Cardiac muscle cell (in vitro differentiated cells and primary cell): ENCODE measurements around the gene KRT73. TPM values are rescaled to one million over a fixed set of nuclear protein-coding genes. Genes with fewer than 3 reads are reported as not detected.

ENCODE experiments used
- DNase-seq, 2 donors: peaks; one replicate each; pipeline versions ENCODE4 v3.0.0 to v3.0.0-alpha.2; 2010 to 2017; ENCODE audit warnings: low read depth in 1 of 2, low spot score in 1 of 2
- H3K27ac ChIP-seq: fragments of 200-600 bp; sonication (generic); 2 replicates; pipeline ENCODE4 v1.5.1; 2016
- H3K27me3 ChIP-seq: fragments of 200-600 bp; sonication (generic); 2 replicates; pipeline ENCODE4 v1.6.0; 2016; ENCODE audit warnings: control low read depth
- H3K36me3 ChIP-seq: fragments of 200-600 bp; sonication (generic); 2 replicates; pipeline ENCODE4 v1.5.1; 2016; ENCODE audit warnings: control low read depth
- H3K4me1 ChIP-seq: fragments of 200-600 bp; sonication (generic); 2 replicates; pipeline ENCODE4 v1.8.1; 2017; ENCODE audit warnings: low read depth, mild to moderate bottlenecking, mixed run types
- H3K4me3 ChIP-seq: fragments of 200-600 bp; sonication (generic); 2 replicates; pipeline ENCODE4 v1.5.1; 2016; ENCODE audit warnings: mild to moderate bottlenecking
- H3K9me3 ChIP-seq: fragments of 200-600 bp; sonication (generic); 2 replicates; pipeline ENCODE4 v1.5.1; 2017; ENCODE audit warnings: low read depth, mild to moderate bottlenecking, control low read depth
- polyA plus RNA-seq: library from polyadenylated mRNA; unstranded; fragments of >200 nt; fragmentation: Nextera tagmentation; extraction: Ambion mirVana; gene quantifications from 2 replicates; pipeline ENCODE4 v1.2.1, GENCODE V29; 2016
- total RNA-seq: library from RNA; depleted of rRNA; stranded (reverse); fragments of >200 nt; gene quantifications from 2 replicates; pipeline ENCODE4 v1.2.3, GENCODE V29; 2016
- TF ChIP-seq, protein P1 (sequence below): IDR thresholded peaks from 2 replicates; pipeline ENCODE4 v1.5.1; 2012; ENCODE audit warnings: low read depth, mild to moderate bottlenecking, low read length

The KRT73 gene
- total RNA-seq, result not detected in 2 replicates
- not detected in 2 replicates for polyA plus RNA-seq

DNA sequence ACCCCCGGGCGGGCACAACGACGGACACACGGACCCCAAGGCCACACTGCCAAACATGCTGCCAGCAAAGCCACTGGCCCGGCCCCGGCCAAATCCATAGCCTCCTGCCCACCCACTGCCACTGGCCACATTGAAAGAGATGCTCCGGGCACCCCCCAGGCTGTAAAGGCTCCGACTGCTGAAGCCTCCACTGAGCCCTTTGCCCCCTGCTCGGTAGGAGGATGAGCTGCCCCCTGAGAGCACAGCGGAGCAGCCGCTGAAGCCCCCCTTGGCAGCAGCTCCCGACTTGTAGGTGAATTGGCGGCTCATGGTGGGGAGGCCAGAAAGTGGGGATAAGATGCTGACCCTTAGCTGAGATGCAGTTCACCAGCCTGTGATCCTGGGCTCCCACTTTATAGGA lies at the start of gene KRT73:
Gene KRT73 (minus strand): TSS at position 344 of the 400 bp plus-strand sequence. CDS start 35 bp downstream, at position 309.
- Histone ChIP-seq H3K4me1 (no peaks in the 10 kb centered on the region), H3K36me3 (no peaks in the 10 kb centered on the region), H3K27ac (no peak within 1 kb of the TSS), H3K27me3 (peaks cover 36% of the 10 kb centered on the region), H3K4me3 (no peak within 1 kb of the TSS), H3K9me3 (no peaks in the 10 kb centered on the region)
- TF ChIP-seq, protein P1, sequence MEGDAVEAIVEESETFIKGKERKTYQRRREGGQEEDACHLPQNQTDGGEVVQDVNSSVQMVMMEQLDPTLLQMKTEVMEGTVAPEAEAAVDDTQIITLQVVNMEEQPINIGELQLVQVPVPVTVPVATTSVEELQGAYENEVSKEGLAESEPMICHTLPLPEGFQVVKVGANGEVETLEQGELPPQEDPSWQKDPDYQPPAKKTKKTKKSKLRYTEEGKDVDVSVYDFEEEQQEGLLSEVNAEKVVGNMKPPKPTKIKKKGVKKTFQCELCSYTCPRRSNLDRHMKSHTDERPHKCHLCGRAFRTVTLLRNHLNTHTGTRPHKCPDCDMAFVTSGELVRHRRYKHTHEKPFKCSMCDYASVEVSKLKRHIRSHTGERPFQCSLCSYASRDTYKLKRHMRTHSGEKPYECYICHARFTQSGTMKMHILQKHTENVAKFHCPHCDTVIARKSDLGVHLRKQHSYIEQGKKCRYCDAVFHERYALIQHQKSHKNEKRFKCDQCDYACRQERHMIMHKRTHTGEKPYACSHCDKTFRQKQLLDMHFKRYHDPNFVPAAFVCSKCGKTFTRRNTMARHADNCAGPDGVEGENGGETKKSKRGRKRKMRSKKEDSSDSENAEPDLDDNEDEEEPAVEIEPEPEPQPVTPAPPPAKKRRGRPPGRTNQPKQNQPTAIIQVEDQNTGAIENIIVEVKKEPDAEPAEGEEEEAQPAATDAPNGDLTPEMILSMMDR, result no peak
- no peak for DNase-seq

DNA sequence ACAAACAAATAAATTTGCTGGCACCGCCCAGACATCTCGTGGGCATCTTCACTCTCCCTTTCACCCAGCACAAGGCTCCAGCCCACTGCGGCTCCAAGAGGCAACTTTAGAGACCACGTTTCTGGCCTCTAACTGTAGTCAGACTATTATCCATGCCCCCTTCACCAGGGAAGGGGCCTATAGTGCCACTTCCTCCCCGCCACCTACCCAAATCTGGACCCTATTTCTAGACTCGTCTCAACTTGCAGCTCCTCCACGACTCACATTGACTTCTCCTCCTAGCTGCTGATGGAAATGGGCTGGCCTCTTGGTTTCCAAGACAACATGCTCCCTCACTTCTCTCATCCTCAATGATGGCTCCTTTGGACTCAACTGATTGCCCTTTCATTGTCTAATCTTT lies 49.6 kb upstream of the KRT73 start:
- H3K27me3 ChIP-seq, result peaks cover 32% of the 10 kb centered on the region
- no peak overlapping the region for H3K27ac ChIP-seq
- DNase-seq, result no peak
- TF ChIP-seq, protein P1, result no peak
- H3K36me3 ChIP-seq, result no peaks in the 10 kb centered on the region
- no peaks in the 10 kb centered on the region for H3K4me1 ChIP-seq
- H3K9me3 ChIP-seq, result no peaks in the 10 kb centered on the region
- H3K4me3 ChIP-seq, result no peak overlapping the region

DNA sequence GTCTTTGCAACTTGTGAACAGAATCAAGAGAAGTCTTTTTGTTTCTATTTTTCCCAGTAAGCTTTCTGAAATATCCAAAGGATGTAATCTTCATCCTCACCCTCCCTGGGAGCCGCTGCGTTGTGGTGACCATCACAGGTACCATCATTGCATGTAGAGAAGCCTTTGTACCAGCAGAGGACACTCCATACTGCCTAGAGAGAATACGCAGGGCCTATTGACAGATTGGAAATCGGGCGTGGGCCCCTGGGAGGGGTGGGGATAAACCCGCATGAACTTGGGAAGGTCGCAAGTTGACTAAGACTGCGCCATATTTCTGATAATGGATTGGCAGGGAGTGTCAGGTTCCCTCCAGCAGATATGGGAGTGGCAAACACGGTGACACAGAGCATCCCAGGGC lies 49.1 kb upstream of the KRT73 start:
- no peak for DNase-seq
- H3K27me3 ChIP-seq, result peaks cover 32% of the 10 kb centered on the region

DNA sequence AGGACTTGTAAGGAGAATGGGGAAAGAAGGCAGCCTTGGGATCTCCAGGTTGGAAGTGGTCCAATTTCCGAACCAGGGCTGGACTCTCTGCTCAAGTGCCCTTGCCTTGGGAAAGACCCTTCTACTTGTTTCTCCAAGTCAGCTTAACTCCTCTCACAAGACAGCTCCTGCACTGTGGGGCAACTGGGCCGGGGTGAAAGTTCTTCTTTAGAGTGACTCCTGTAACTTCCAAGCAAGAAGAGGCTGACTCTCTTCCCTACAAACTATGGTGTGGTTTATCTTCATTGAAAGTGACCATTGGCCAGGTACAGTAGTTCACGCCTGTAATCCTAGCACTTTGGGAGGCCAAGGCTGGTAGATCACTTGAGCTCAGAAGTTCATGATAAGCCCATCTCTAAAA lies 48.1 kb upstream of the KRT73 start:
- no peaks in the 10 kb centered on the region for H3K4me1 ChIP-seq
- no peak overlapping the region for H3K27ac ChIP-seq
- H3K4me3 ChIP-seq, result no peak overlapping the region
- TF ChIP-seq, protein P1, result no peak
- DNase-seq, result no peak
- H3K9me3 ChIP-seq, result no peaks in the 10 kb centered on the region
- H3K36me3 ChIP-seq, result no peaks in the 10 kb centered on the region
- peaks cover 30% of the 10 kb centered on the region for H3K27me3 ChIP-seq

More for the DNA sequence above, 49.1 kb upstream of the KRT73 start:
- H3K4me1 ChIP-seq, result no peaks in the 10 kb centered on the region
- TF ChIP-seq, protein P1, result peak; percentile 29
- no peak overlapping the region for H3K27ac ChIP-seq
- no peaks in the 10 kb centered on the region for H3K36me3 ChIP-seq
- no peak overlapping the region for H3K4me3 ChIP-seq
- H3K9me3 ChIP-seq, result no peaks in the 10 kb centered on the region

DNA sequence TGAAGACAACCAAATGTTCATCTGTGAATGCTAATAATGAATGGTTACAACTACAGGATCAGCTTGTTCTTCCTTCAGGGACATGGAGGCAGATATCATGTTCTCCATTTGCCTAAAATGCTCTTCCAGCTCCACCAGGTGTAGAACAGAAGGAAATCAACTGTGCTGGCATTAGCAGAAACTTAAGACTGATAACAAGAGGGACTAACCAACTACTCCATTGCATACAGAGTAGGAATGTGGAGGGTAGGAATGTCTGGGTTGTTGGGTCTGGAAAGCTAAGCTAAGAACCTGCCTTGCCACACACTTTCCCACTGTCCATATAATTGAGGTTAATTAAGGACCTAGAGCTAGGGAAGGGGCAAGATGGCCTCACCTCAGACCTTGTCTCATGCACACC lies 45.1 kb upstream of the KRT73 start:
- H3K36me3 ChIP-seq, result no peaks in the 10 kb centered on the region
- no peaks in the 10 kb centered on the region for H3K9me3 ChIP-seq
- H3K4me1 ChIP-seq, result no peaks in the 10 kb centered on the region
- no peak overlapping the region for H3K27ac ChIP-seq
- H3K4me3 ChIP-seq, result no peak overlapping the region
- no peak for DNase-seq
- TF ChIP-seq, protein P1, result no peak
- peaks cover 23% of the 10 kb centered on the region for H3K27me3 ChIP-seq

DNA sequence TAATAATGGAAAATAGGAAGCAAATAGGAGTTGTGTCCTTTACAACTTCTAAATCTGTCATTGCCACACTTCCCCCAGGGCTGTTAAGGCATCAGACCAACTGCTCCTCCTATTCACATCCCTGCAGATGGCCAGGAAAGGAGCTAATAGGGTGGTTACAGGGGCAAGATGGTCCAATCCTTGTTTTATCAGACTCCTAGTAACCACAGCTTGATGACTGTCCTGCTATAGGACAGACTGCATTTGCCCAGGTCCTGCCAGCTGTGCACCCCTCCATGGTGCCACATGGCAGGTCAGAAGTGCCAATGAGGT lies 44.5 kb upstream of the KRT73 start:
- no peak overlapping the region for H3K27ac ChIP-seq
- no peak overlapping the region for H3K4me3 ChIP-seq
- H3K27me3 ChIP-seq, result peaks cover 26% of the 10 kb centered on the region
- TF ChIP-seq, protein P1, result no peak
- no peaks in the 10 kb centered on the region for H3K36me3 ChIP-seq
- no peak for DNase-seq
- no peaks in the 10 kb centered on the region for H3K4me1 ChIP-seq
- H3K9me3 ChIP-seq, result no peaks in the 10 kb centered on the region
